ENCODE measurements around the gene ZNF521. TPM values are rescaled to one million over a fixed set of nuclear protein-coding genes. Genes with fewer than 3 reads are reported as not detected.

ZNF521 gene
- total RNA-seq, 2 donors from 2014 or later, result 3.8 to 5.3 TPM

DNA sequence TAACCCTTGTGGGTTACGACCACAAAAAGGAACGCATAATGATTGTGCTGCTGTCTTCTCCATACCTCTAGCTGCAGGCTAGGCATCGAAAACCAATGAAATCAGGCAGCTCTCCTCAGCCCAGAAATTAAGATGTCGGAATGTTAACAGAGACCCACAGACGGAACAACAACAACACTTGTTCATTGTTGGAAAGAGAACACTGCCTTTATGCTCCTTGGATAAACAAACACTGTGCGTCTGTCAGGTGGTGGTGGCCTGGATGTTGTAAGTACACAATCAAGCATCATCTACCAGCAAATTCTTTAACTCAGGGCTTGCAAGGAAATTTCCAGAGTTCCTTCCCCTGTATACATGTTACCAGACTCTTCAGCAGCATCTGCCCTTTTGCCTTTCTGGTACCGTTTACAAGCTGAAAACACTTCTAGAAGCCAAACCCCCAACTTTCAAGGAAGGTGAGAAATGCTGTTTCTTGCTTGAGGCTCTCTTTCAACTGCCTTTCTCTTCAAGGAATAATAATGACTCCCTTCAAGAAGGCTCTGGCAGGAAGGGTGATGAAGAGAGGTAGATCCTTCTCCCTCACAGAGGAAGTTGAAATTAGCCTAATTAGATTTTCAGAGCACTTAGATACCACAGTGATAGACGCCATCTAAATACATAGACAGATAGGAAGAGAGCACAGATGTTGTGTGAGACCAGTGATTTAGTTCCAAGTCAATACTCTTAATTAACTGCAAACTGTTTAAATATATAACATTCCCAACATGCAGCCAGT is 332.7 kb downstream of the ZNF521 start:
- Histone ChIP-seq H3K36me3 (no peaks in the 10 kb centered on the region), H3K9ac (ENCODE audit: low read depth in 2 of 2, low read length in 2 of 2) (no peak overlapping the region), H3K27ac (no peak overlapping the region), H3K9me3 (no peaks in the 10 kb centered on the region), H3K27me3 (no peaks in the 10 kb centered on the region), H3K4me1 (no peaks in the 10 kb centered on the region), H3K4me3 (no peak overlapping the region)
- intact Hi-C loops (cut with DNase I), result no loop called here
- no peak for DNase-seq
- no peak for TF ChIP-seq CTCF (IDR thresholded peaks at IDR 0.05)

GRCh38 chr18:25016666-25017065 is 335.3 kb downstream of the ZNF521 start:
- Histone ChIP-seq H3K4me1 (no peaks in the 10 kb centered on the region), H3K27me3 (no peaks in the 10 kb centered on the region), H3K4me3 (no peak overlapping the region), H3K36me3 (no peaks in the 10 kb centered on the region), H3K9me3 (no peaks in the 10 kb centered on the region), H3K9ac (ENCODE audit: low read depth in 2 of 2, low read length in 2 of 2) (no peak overlapping the region), H3K27ac (no peak overlapping the region)
- intact Hi-C loops (cut with DNase I), result no loop called here
- TF ChIP-seq CTCF (IDR thresholded peaks at IDR 0.05), result no peak
- no peak for DNase-seq

DNA sequence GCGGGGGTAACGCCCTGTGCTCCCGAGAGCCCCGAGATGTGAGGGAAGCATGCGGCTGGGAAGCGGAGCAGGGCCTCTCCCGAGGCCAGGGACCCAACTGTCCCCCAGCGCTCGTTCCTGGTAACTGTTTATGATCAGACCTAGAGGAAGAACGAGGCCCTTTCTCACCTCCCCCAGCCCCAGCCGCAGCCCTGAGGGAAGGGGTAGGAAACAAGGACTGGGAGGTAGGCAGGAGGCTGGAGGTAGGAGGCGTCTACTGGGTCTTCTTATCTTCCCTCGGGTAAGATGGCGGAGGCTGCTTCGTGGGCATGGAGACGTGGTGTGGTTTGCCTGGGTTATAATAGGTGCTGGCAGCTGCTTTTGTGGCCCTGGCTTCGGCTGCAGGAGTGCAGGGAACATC is 335.8 kb downstream of the ZNF521 start:
- DNase-seq, result no peak
- no peak for TF ChIP-seq CTCF (IDR thresholded peaks at IDR 0.05)
- H3K9ac ChIP-seq (ENCODE audit: low read depth in 2 of 2, low read length in 2 of 2), result no peak overlapping the region
- no peaks in the 10 kb centered on the region for H3K9me3 ChIP-seq
- no peaks in the 10 kb centered on the region for H3K4me1 ChIP-seq
- H3K4me3 ChIP-seq, result no peak overlapping the region
- intact Hi-C loops (cut with DNase I), result no loop called here
- H3K27ac ChIP-seq, result no peak overlapping the region
- no peaks in the 10 kb centered on the region for H3K27me3 ChIP-seq
- no peaks in the 10 kb centered on the region for H3K36me3 ChIP-seq

All from colonic mucosa (tissue), 4 donors.